CD4-positive, alpha-beta T cell treated with Interleukin-2 at 100 ng/mL for 4 hours (primary cell): Measurements from ENCODE around the gene FUCA2.

ENCODE experiments used
- DNase-seq: peaks from one replicate; pipeline ENCODE4 v3.0.0-alpha.2; 2020; ENCODE audit warnings: low spot score

The FUCA2 gene, protein sequence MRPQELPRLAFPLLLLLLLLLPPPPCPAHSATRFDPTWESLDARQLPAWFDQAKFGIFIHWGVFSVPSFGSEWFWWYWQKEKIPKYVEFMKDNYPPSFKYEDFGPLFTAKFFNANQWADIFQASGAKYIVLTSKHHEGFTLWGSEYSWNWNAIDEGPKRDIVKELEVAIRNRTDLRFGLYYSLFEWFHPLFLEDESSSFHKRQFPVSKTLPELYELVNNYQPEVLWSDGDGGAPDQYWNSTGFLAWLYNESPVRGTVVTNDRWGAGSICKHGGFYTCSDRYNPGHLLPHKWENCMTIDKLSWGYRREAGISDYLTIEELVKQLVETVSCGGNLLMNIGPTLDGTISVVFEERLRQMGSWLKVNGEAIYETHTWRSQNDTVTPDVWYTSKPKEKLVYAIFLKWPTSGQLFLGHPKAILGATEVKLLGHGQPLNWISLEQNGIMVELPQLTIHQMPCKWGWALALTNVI

GRCh38 chr6:143510991-143511891, at the start of gene FUCA2:
TSS of gene FUCA2 (minus strand) at chr6:143511720. CDS start at chr6:143511634, 86 bp downstream.
- peak; percentile 69 for DNase-seq

DNA sequence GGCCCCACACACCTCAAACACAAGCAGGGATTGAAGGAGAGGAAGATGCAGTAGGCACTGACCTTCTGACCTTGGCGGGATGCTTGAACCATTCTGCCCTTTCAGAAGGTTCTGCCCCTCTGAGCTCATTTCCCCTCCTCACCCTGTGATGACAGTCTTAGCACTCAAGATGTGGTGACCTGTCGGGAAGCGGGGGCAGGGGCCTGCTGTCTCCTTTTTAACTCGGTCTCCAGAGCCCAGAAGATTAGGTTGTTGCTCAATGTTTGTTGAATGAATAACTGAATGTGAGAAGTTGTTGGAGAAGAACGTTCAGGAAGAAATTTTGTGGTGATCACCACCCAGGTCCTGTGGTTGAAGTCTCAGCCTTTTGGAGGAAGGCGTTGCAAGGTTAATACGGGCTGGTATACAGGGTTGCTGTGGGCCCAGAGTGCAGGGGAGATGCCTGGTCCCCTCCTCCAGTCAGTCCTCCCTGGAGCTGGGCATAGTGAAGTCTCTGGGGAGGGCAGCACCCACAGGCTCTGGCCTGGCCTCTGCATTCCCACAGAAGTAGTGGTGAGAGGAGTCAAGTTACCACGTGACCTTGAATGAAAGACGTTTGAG, 49.7 kb upstream of the FUCA2 start:
- DNase-seq = no peak

- no peak for DNase-seq
Measured at GRCh38 chr6:143559051-143559660, 47.6 kb upstream of the FUCA2 start.

DNA sequence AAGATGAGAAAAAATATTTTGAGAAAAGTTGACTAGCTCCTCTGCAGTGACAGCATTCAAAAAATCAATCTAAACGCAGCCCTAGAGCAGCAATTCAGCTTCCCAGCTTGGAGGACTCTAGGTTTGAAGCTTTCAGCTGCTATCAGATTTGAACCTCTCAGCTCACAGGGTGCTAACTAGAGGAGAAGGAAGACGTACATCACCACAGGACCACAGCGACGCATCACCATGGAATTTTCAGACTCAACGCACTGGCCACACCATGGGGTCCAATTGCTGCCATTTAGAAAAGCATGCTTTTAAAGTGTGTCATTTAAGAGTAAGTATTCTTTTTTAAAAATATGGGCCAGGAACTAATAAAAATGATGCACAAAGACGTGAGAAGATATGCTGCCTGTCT, 45.0 kb upstream of the FUCA2 start:
- DNase-seq = no peak

DNA sequence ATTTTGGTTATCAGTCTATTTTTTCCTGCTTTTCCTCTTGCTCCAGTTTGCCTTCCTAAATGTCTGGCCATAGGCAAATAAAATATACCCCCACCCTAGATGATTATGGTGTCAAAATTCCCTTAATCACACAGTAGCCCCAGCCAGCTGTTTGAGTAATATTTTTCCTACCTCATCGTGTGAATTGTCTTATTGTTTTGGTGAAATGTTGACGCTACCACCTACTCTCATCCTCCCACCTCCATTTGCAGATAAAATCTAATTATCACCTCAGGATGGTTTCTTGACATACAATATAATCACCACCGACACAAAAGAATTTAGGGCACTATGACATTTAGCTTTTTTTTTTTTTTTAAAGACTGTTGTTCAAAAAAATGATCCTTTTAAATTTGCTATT, 44.1 kb upstream of the FUCA2 start:
- no peak for DNase-seq

- no peak for DNase-seq
Measured at GRCh38 chr6:143555071-143555492, 43.6 kb upstream of the FUCA2 start.

- DNase-seq = no peak
Measured at GRCh38 chr6:143553337-143553736, 41.8 kb upstream of the FUCA2 start.

DNA sequence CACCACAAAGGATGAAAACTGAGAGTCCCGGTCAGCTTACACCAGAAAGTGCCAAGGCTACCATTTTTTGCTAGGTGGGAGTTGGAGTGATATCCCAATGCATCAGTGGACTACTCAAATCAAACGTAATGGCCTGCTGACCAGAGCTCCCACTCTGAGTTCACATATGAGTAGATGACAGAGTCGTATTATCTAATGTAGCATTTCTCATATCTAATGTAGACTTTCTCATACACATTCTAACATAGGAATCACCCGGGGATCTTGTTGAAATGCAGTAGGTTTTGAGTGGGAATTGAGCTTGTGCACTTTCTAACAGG, 38.4 kb upstream of the FUCA2 start:
- DNase-seq = no peak

DNA sequence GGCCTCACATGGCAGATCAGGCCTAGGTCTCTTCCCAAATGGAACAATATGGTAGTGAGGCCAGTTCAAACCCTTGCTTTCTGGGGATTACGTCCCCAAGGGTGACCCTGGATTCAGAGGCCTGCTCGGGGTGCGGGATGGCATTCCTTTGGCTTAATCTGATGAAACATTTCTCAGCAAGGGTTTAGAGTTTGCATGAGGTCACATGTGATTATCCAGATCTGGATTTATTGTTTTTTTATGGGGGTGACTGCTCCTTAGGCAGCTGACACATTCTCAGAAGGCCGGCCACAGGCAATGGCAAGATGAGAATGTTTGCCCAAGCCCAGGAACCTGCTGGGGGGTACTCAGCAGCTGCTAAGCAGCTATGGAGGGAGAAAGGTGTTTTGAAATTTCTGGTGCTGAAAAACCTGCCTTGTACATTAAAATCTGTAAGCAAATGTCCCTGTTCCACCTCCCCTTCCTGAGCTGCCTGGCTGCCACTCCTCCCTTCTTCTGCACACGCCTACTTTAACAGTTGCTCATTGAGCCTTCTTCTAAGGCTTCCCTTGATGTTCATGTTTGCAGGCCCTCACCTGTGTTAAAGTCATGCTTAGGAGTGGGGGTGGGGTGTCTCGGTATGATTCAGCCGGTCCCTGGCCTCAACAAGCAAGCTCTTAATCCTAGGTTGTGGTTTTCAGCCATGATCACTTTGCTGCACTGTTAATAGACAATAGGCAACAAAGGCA, 37.9 kb upstream of the FUCA2 start:
- DNase-seq = peak; percentile 78

DNA sequence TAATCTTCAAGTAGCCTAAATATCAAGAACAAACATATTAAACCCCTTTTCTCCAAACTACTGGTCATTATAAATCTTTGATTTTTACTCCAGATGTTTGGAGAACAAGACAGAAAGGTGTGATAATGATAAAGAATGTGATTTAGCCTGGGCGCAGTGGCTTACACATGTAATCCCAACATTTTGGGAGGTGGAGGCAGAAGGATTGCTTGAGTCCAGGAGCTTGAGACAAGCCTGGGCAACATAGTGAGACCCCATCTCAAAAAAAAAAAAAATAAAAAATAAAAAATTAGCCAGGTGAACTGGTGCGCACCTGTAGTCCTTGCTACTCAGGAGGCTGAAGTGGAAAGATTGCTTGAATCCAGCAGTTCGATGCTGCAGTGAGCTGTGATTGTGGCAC, 35.1 kb upstream of the FUCA2 start:
- DNase-seq = no peak

DNA sequence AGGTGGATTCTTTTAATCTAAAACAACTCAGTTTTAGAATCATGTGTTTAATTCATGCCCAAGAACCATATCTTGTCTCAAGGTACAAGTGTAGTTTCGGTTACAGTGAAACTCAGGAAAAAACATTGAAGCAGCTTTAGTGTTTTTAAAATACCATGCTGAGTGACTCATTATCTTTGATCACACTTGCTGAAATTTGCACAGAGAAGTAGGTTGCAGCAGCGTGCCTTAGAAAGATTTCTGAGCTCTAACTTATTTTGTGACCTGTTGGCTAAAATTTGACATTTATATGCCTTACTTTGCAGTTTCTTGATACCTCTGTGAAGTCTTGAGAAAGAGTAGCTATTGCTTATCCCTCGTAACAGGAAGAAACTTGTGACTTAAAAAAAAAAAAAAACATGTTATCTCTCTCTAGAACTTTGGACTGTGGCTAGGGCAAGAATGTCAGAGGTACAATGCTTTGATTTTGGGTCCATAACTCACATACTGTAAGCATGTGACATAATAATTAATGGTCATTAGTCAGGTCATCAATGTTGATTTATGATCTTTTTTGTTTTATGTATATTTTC, 34.5 kb upstream of the FUCA2 start:
- DNase-seq = peak; percentile 77

- no peak for DNase-seq
Measured at GRCh38 chr6:143545165-143545564, 33.6 kb upstream of the FUCA2 start.

- peak; percentile 35 for DNase-seq
Measured at GRCh38 chr6:143544011-143544696, 32.6 kb upstream of the FUCA2 start.

GRCh38 chr6:143543435-143543834, 31.9 kb upstream of the FUCA2 start:
- no peak for DNase-seq

DNA sequence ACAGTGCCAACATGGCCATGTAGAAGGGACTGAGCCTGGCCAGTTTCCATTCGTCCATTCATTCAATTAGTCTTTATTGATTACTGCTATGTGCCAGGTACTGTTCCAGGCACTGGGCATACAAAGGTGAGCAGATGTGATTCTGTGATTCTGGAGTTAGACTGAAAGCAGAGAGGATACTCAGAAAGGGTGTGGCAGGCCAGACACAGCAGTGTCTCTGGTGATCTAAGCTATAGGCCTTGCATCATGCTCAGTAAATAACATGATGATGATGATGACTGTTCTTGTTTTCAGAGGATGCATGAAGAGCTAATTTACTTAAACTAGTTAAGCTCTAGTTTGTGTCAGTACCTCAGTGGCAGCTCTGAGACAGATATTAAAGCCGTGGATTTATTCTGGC, 31.4 kb upstream of the FUCA2 start:
- peak; percentile 79 for DNase-seq

GRCh38 chr6:143540192-143540591, 28.7 kb upstream of the FUCA2 start:
- no peak for DNase-seq

DNA sequence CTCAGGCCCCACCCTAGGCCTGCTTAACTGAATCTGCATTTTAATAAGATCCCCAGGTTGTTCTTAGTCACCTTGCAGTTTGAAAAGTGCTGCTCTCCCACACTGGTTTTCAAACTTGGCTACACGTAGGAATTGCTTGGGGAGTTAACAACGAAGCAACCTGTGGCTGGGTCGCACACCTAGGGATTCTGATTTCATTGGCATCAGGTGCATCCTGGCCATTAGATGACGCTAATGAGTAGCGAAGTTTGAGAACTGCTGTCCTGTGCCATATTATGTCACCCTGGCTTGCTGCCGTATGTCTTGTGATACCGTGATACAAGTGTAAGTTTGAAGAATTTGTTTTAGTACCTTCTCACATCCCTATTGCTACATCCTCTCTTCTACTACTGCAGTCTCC, 28.2 kb upstream of the FUCA2 start:
- peak; percentile 59 for DNase-seq

DNA sequence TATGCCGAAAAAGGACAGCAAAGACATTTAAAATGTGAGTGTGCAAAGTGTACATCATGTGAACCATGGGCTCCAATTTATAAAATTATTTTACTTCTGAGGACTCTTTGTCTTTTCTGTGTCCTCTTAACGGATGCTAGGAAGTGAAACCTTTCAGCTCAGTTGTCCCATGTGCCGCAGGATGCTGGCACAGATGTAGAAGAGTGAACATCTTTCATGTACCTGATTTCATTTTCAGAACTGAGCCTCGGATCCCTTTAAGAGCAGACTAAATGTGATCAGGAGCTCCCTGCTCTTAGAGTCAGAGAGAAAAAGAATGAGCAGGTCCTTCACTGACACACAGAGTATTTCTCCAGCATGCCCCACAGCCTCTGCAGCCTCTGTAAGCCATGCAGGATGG, 27.6 kb upstream of the FUCA2 start:
- DNase-seq = peak; percentile 33

- no peak for DNase-seq
Measured at GRCh38 chr6:143538374-143538773, 26.9 kb upstream of the FUCA2 start.

DNA sequence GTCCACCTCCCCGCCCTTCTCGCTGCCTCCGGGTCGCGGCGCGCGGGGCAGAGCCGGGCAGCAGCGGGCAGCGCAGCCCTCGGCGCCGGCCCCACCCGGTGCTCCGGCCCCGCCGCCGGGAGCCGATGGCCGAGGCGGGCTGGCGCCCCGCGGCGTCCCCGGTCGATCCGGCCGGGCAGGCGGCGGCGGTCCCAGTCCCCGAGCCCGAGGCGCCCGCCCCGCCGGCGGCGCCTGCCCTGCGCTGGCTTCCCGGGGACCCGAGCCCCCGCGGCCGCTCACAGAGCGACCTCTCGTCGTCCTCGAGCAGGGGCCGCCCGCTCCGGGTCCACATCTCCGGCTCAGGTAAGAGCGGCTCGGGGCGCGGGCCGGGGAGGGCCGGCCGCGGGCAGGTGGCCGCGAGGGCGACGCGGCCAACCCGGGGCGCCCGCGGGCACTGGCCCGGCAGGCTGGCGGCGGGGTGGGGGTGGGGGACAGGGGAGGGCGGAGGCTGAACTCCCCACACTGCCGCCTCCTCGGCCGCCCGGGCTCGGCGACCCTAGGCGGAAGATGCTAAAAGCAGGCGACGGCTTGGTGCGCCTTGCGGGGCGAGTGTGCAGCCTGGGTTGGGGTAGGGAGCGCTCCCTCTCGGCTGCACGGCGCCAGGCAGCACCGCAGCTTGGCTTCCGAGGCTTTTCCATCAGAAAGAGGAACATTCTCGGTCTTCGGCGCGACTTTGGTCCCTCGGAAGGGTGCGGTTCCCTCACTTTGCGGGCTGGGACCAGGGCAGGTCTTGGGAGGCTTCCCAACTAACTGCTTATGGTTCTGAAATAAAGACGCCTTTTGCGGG, 25.6 kb upstream of the FUCA2 start:
- peak; percentile 64 for DNase-seq
